GM23338 (cell line): ENCODE measurements around the gene ZNF740. TPM values are rescaled to one million over a fixed set of nuclear protein-coding genes. Genes with fewer than 3 reads are reported as not detected.

Source experiments
- ATAC-seq: fragments of 200-7000 bp; cut with Tn5 transposase; 3 replicates; pipeline ENCODE4 v1.9.1; 2020
- DNase-seq: peaks from one replicate; pipeline ENCODE4 v3.0.0-alpha.2; 2015; ENCODE audit warnings: low spot score
- H2AFZ ChIP-seq: fragments of 200-600 bp; sonication (generic); 2 replicates; pipeline ENCODE4 v1.8.0; 2016; ENCODE audit warnings: antibody characterized with exemption, mild to moderate bottlenecking, moderate library complexity
- H3F3A ChIP-seq: fragments of 200-600 bp; sonication (generic); replicated peaks from 2 replicates; pipeline ENCODE4 v1.8.0; 2017; ENCODE audit warnings: antibody characterized with exemption, mixed run types, low read depth
- H3K27ac ChIP-seq: fragments of 200-600 bp; sonication (generic); 2 replicates; pipeline ENCODE4 v1.6.1; 2016; ENCODE audit warnings: low read depth
- H3K27me3 ChIP-seq: fragments of 200-600 bp; sonication (generic); 2 replicates; pipeline ENCODE4 v1.8.0; 2016; ENCODE audit warnings: mild to moderate bottlenecking, mixed run types, moderate library complexity; ENCODE audit not compliant: insufficient read depth
- H3K36me3 ChIP-seq: fragments of 200-600 bp; sonication (generic); 2 replicates; pipeline ENCODE4 v1.8.0; 2016; ENCODE audit warnings: mild to moderate bottlenecking; ENCODE audit not compliant: insufficient read depth
- H3K4me1 ChIP-seq: fragments of 200-600 bp; sonication (generic); 2 replicates; pipeline ENCODE4 v1.8.0; 2016; ENCODE audit warnings: mild to moderate bottlenecking, moderate library complexity; ENCODE audit not compliant: insufficient read depth
- H3K4me2 ChIP-seq: fragments of 200-600 bp; sonication (generic); 2 replicates; pipeline ENCODE4 v1.7.1; 2017; ENCODE audit warnings: mixed run types
- H3K4me3 ChIP-seq: fragments of 200-600 bp; sonication (generic); 2 replicates; pipeline ENCODE4 v1.6.1; 2016; ENCODE audit warnings: mixed run types
- H3K79me2 ChIP-seq: fragments of 200-600 bp; sonication (generic); replicated peaks from 2 replicates; pipeline ENCODE4 v1.8.0; 2017; ENCODE audit warnings: mild to moderate bottlenecking; ENCODE audit not compliant: insufficient read depth
- H3K9me2 ChIP-seq: fragments of 200-600 bp; sonication (generic); 2 replicates; pipeline ENCODE4 v1.8.0; 2017; ENCODE audit not compliant: insufficient read depth
- H4K20me1 ChIP-seq: fragments of 200-600 bp; sonication (generic); replicated peaks from 2 replicates; pipeline ENCODE4 v1.8.0; 2017; ENCODE audit warnings: mild to moderate bottlenecking; ENCODE audit not compliant: insufficient read depth
- H3K27ac Mint-ChIP-seq: 2 replicates; pipeline ENCODE4 v1.8.0; 2020; ENCODE audit warnings: inconsistent platforms, mild to moderate bottlenecking, moderate library complexity, mixed read lengths
- H3K27me3 Mint-ChIP-seq: 3 replicates; pipeline ENCODE4 v1.8.0; 2022; ENCODE audit warnings: low read depth, mild to moderate bottlenecking, moderate library complexity, mixed read lengths, inconsistent platforms; ENCODE audit not compliant: insufficient read depth, poor library complexity
- H3K36me3 Mint-ChIP-seq: 3 replicates; pipeline ENCODE4 v1.8.0; 2021; ENCODE audit warnings: low read depth, mild to moderate bottlenecking, inconsistent platforms, moderate library complexity, mixed read lengths
- H3K4me1 Mint-ChIP-seq: 3 replicates; pipeline ENCODE4 v1.8.0; 2020; ENCODE audit warnings: mild to moderate bottlenecking, inconsistent platforms, mixed read lengths
- H3K4me3 Mint-ChIP-seq: 3 replicates; pipeline ENCODE4 v1.8.0; 2021; ENCODE audit warnings: moderate library complexity, mild to moderate bottlenecking, inconsistent platforms, mixed read lengths
- H3K9me3 Mint-ChIP-seq: 3 replicates; pipeline ENCODE4 v1.8.0; 2020; ENCODE audit warnings: moderate library complexity, mild to moderate bottlenecking, inconsistent platforms, mixed read lengths
- CREB1 ChIP-seq: fragments of 250-450 bp; sonication (Bioruptor Pico); IDR thresholded peaks from 2 replicates; pipeline ENCODE4 v1.5.0; 2020; ENCODE audit warnings: low read depth, mild to moderate bottlenecking, moderate library complexity
- CTCF ChIP-seq, 2 experiments: fragments of 200-600 bp in 1 of 2; sonication (generic) in 1 of 2; conservative IDR thresholded peaks; 2 replicates each; pipeline versions ENCODE4 v1.5.1 to v1.6.1; 2016 to 2017; ENCODE audit warnings: antibody characterized with exemption in 2 of 2, low read depth in 2 of 2, mild to moderate bottlenecking in 2 of 2, moderate library complexity in 1 of 2
- ETS1 ChIP-seq: IDR thresholded peaks from 2 replicates; pipeline ENCODE4 v1.6.1; 2016; ENCODE audit warnings: antibody characterized with exemption
- EZH2 ChIP-seq: fragments of 200-600 bp; sonication (generic); IDR thresholded peaks from one replicate; pipeline ENCODE4 v1.8.0; 2017; ENCODE audit warnings: antibody characterized with exemption, mild to moderate bottlenecking, low read depth; ENCODE audit not compliant: unreplicated experiment
- EZH2phosphoT487 ChIP-seq: fragments of 200-600 bp; sonication (generic); IDR thresholded peaks from one replicate; pipeline ENCODE4 v1.8.1; 2018; ENCODE audit warnings: antibody characterized with exemption; ENCODE audit not compliant: unreplicated experiment
- NANOG ChIP-seq: IDR thresholded peaks from 2 replicates; pipeline ENCODE4 v1.6.1; 2016; ENCODE audit warnings: antibody characterized with exemption, borderline replicate concordance
- POLR2AphosphoS5 ChIP-seq: IDR thresholded peaks from 2 replicates; pipeline ENCODE4 v1.6.1; 2016; ENCODE audit warnings: antibody characterized with exemption, low read depth
- REST ChIP-seq: IDR thresholded peaks from one replicate; pipeline ENCODE4 v1.6.1; 2018; ENCODE audit warnings: antibody characterized with exemption; ENCODE audit not compliant: unreplicated experiment
- STAT1 ChIP-seq: IDR thresholded peaks from one replicate; pipeline ENCODE4 v1.6.1; 2016; ENCODE audit warnings: antibody characterized with exemption; ENCODE audit not compliant: unreplicated experiment
- ZNF114 ChIP-seq: fragments of 250-450 bp; sonication (Bioruptor Pico); IDR thresholded peaks from 2 replicates; pipeline ENCODE4 v1.5.0; 2020; ENCODE audit warnings: mild to moderate bottlenecking, moderate library complexity
- ZNF331 ChIP-seq: fragments of 250-450 bp; sonication (Bioruptor Pico); IDR thresholded peaks from 2 replicates; pipeline ENCODE4 v1.5.0; 2020; ENCODE audit warnings: low read depth, mild to moderate bottlenecking, moderate library complexity
- ZNF462 ChIP-seq: fragments of 250-450 bp; sonication (Bioruptor Pico); IDR thresholded peaks from 2 replicates; pipeline ENCODE4 v1.5.0; 2020; ENCODE audit warnings: mild to moderate bottlenecking, moderate library complexity
- polyA plus RNA-seq: library from polyadenylated mRNA; unstranded; fragments of >200 nt; fragmentation: Nextera tagmentation; extraction: Ambion mirVana; gene quantifications from 2 replicates; pipeline ENCODE4 v1.2.1, GENCODE V29; 2016
- total RNA-seq: library from RNA; depleted of rRNA; stranded (reverse); fragments of >200 nt; shearing (Covaris generic); gene quantifications from 2 replicates; pipeline ENCODE4 v1.2.3, GENCODE V29; 2014

The ZNF740 gene
- total and polyA plus RNA-seq, 2 experiments from 2014 or later: 2.6 to 13.0 TPM

- TF ChIP-seq REST (no peak), EZH2 (no peak), ETS1 (no peak), POLR2AphosphoS5 (no peak), STAT1 (no peak), EZH2phosphoT487 (no peak), ZNF331 (CRISPR knock-in tag) (no peak), CTCF (conservative IDR thresholded peaks at IDR 0.05; ENCODE audit: low read depth in 2 of 2) (no peak), ZNF114 (CRISPR knock-in tag) (no peak), NANOG (no peak), CREB1 (CRISPR knock-in tag) (no peak)
Measured at GRCh38 chr12:53222170-53222721, 41.7 kb downstream of the ZNF740 start (continued).

- Mint-ChIP-seq H3K4me3 (peak overlapping the region; percentile 67), H3K36me3 (peaks cover 5% of the 10 kb centered on the region), H3K9me3 (peaks cover 4% of the 10 kb centered on the region; the same call in 1 of the 3 replicates), H3K27ac (peak overlapping the region; percentile 80), H3K4me1 (peaks cover 66% of the 10 kb centered on the region), H3K27me3 (peaks cover 30% of the 10 kb centered on the region)
- ATAC-seq (no peak), DNase-seq (peak; percentile 39)
- Histone ChIP-seq H2AFZ (no peak overlapping the region; the same call in 1 of the 2 replicates), H3K36me3 (no peaks in the 10 kb centered on the region; the same call in 1 of the 2 replicates), H3K4me2 (peak overlapping the region; percentile 91), H4K20me1 (no peaks in the 10 kb centered on the region), H3K4me3 (peak overlapping the region; percentile 95), H3K79me2 (peaks cover 19% of the 10 kb centered on the region), H3F3A (peaks cover 33% of the 10 kb centered on the region), H3K27ac (peak overlapping the region; percentile 39; the same call in 1 of the 2 replicates), H3K4me1 (peaks cover 55% of the 10 kb centered on the region), H3K27me3 (peaks cover 15% of the 10 kb centered on the region), H3K9me2 (no peaks in the 10 kb centered on the region)
- TF ChIP-seq ZNF462 (CRISPR knock-in tag) (no peak), ZNF114 (CRISPR knock-in tag) (no peak)
Measured at GRCh38 chr12:53222806-53223261, 42.3 kb downstream of the ZNF740 start.
